GM12878 (cell line): ENCODE measurements around the gene APOE. TPM values are rescaled to one million over a fixed set of nuclear protein-coding genes. Genes with fewer than 3 reads are reported as not detected.
A peak's percentile ranks its signal among the peaks of the same experiment; 100 is the strongest.

Source experiments
- BRCA1 ChIP-seq: IDR thresholded peaks from 2 replicates; pipeline ENCODE4 v1.6.1; 2011; ENCODE audit warnings: low read depth, low read length, improper control_type of control experiment
- EP300 ChIP-seq, 2 experiments: fragments of 150-350 bp in 1 of 2; IDR thresholded peaks; 2 replicates each; pipeline ENCODE4 v1.6.1; 2011 to 2012; ENCODE audit warnings: low read depth in 2 of 2, low read length in 2 of 2, borderline replicate concordance in 1 of 2, improper control_type of control experiment in 1 of 2, inconsistent platforms in 1 of 2; ENCODE audit not compliant: control insufficient read depth in 1 of 2
- IKZF2 ChIP-seq, 2 experiments: fragments of 450-650 bp; IDR thresholded peaks; 2 replicates each; pipeline ENCODE4 v1.6.1; 2017; ENCODE audit warnings: mild to moderate bottlenecking in 2 of 2, moderate library complexity in 2 of 2
- JUND ChIP-seq: IDR thresholded peaks from 2 replicates; pipeline ENCODE4 v1.6.1; 2012; ENCODE audit warnings: low read depth, mild to moderate bottlenecking, low read length, improper control_type of control experiment, moderate library complexity
- MEF2B ChIP-seq: fragments of 450-650 bp; IDR thresholded peaks from 2 replicates; pipeline ENCODE4 v1.6.1; 2018; ENCODE audit warnings: mild to moderate bottlenecking, moderate library complexity; ENCODE audit not compliant: partially characterized antibody, poor library complexity, severe bottlenecking
- NFYA ChIP-seq: IDR thresholded peaks from 2 replicates; pipeline ENCODE4 v1.6.1; 2011; ENCODE audit warnings: low read depth, mild to moderate bottlenecking, low read length, improper control_type of control experiment, borderline replicate concordance
- POU2F2 ChIP-seq: IDR thresholded peaks from 3 replicates; pipeline ENCODE4 v1.6.1; 2011; ENCODE audit warnings: low read depth, mild to moderate bottlenecking, low read length, borderline replicate concordance
- SMARCA5 ChIP-seq: fragments of 450-650 bp; IDR thresholded peaks from 2 replicates; pipeline ENCODE4 v1.6.1; 2017; ENCODE audit warnings: mild to moderate bottlenecking
- SMC3 ChIP-seq: IDR thresholded peaks from 2 replicates; pipeline ENCODE4 v1.6.1; 2011; ENCODE audit warnings: low read length, improper control_type of control experiment, borderline replicate concordance
- SREBF1 ChIP-seq: IDR thresholded peaks from 2 replicates; pipeline ENCODE4 v1.6.1; 2012; ENCODE audit warnings: mild to moderate bottlenecking, low read length
- SREBF2 ChIP-seq: IDR thresholded peaks from 2 replicates; pipeline ENCODE4 v1.6.1; 2012; ENCODE audit warnings: mild to moderate bottlenecking, low read length
- WRNIP1 ChIP-seq: IDR thresholded peaks from 2 replicates; pipeline ENCODE4 v1.6.1; 2011; ENCODE audit warnings: low read depth, low read length, improper control_type of control experiment, borderline replicate concordance
- YY1 ChIP-seq: IDR thresholded peaks from 2 replicates; pipeline ENCODE4 v1.6.1; 2011; ENCODE audit warnings: low read depth, mild to moderate bottlenecking, low read length
- polyA plus RNA-seq, 11 experiments: library from polyadenylated mRNA; depleted of rRNA in 4 of 11; unstranded in 6 of 11; stranded (reverse) in 5 of 11; fragments of >200 nt; fragmentation: Nextera tagmentation in 4 of 11; fragmentation: Illumina TruSeq in 1 of 11; extraction: Ambion mirVana in 4 of 11; extraction: Trizol in 1 of 11; gene quantifications; 1 replicate in 1 of 11; 2 replicates in 10 of 11; pipeline versions ENCODE4 v1.2.1 to v1.2.3, GENCODE V29; 2011 to 2016; ENCODE audit warnings: inconsistent platforms in 2 of 11, missing spikeins in 2 of 11, low read depth in 1 of 11
- total RNA-seq, 4 experiments: library from RNA; depleted of rRNA in 3 of 4; stranded (reverse); fragments of >200 nt in 3 of 4; fragmentation: Illumina TruSeq in 1 of 4; extraction: Trizol in 1 of 4; gene quantifications; 2 replicates each; pipeline versions ENCODE4 v1.2.1 to v1.2.3, GENCODE V29; 2013 to 2021
- TF ChIP-seq, protein P1 (sequence below): IDR thresholded peaks from 2 replicates; pipeline ENCODE4 v1.6.1; 2012; ENCODE audit warnings: low read length, inconsistent platforms
- TF ChIP-seq, protein P2 (sequence below): fragments of 450-650 bp; IDR thresholded peaks from 2 replicates; pipeline ENCODE4 v1.6.1; 2017; ENCODE audit warnings: mild to moderate bottlenecking
- TF ChIP-seq, protein P3 (sequence below): fragments of 450-650 bp; formaldehyde crosslinking; IDR thresholded peaks from 2 replicates; pipeline ENCODE4 v1.4.0; 2020; ENCODE audit warnings: mild to moderate bottlenecking, moderate library complexity
- TF ChIP-seq, protein P4 (sequence below): IDR thresholded peaks from 2 replicates; pipeline ENCODE4 v1.6.1; 2012; ENCODE audit warnings: low read depth, low read length, improper control_type of control experiment
- TF ChIP-seq, protein P5 (sequence below): fragments of 450-650 bp; IDR thresholded peaks from 2 replicates; pipeline ENCODE4 v1.6.1; 2017; ENCODE audit warnings: borderline replicate concordance
- TF ChIP-seq, protein P6 (sequence below): IDR thresholded peaks from 2 replicates; pipeline ENCODE4 v1.6.1; 2011; ENCODE audit warnings: low read depth, mild to moderate bottlenecking, low read length, moderate library complexity, borderline replicate concordance; ENCODE audit errors: extremely low read depth

The APOE gene
- total and polyA plus RNA-seq, 10 of the 15 experiments (the other 5 are each of a cell fraction or from before 2014, with no cell fraction given), result 0.22 to 3.7 (median 0.44) TPM; not detected in 4

DNA sequence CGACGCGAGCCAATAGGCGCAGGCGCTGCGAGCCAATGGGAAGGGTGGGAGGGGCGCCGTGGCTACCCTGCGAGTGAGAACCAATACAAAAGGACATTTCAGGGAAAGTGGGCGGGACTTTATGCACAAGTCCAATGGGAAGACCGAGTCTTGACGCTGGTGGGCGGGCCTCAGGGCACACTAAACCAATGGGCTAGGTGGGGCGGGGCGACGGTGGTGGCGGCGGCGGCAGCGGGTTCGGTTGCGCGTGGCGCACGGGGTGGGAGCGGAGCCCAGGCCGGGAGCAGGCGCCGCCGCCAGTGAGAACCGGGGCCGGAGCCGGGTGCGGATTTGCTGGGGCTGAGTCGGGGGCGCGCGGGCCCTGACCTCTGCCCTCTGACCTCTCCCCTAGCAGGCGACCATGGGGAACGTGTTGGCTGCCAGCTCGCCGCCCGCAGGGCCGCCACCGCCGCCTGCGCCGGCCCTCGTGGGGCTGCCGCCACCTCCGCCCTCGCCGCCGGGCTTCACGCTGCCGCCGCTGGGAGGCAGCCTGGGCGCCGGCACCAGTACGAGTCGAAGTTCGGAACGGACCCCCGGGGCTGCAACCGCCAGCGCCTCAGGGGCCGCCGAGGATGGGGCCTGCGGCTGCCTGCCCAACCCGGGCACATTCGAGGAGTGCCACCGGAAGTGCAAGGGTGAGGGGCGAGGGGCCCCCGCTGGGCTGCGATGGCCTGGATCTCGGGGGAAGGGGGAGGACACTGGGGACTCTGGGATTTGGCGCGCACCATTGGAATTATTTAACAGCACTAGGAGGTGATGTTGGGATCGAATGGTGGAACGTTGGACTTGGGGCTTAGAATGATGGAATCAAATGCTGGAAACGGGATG is 14.3 kb upstream of the APOE start, which contains the start of gene TOMM40 (continued):
- TF ChIP-seq, protein P1, sequence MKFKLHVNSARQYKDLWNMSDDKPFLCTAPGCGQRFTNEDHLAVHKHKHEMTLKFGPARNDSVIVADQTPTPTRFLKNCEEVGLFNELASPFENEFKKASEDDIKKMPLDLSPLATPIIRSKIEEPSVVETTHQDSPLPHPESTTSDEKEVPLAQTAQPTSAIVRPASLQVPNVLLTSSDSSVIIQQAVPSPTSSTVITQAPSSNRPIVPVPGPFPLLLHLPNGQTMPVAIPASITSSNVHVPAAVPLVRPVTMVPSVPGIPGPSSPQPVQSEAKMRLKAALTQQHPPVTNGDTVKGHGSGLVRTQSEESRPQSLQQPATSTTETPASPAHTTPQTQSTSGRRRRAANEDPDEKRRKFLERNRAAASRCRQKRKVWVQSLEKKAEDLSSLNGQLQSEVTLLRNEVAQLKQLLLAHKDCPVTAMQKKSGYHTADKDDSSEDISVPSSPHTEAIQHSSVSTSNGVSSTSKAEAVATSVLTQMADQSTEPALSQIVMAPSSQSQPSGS, result no peak
- TF ChIP-seq JUND (no peak), EP300 (IDR thresholded peaks at IDR 0.05; ENCODE audit: borderline replicate concordance in 1 of 2, control insufficient read depth in 1 of 2, low read depth in 2 of 2, low read length in 2 of 2) (no peak), SMARCA5 (peak; percentile 71; the same call in 1 of the 2 replicates), SREBF1 (no peak; the same call in 1 of the 2 replicates), YY1 (peak; percentile 26; the same call in 1 of the 2 replicates), NFYA (no peak), POU2F2 (no peak), SREBF2 (no peak), IKZF2 (IDR thresholded peaks at IDR 0.05) (no peak), WRNIP1 (no peak), BRCA1 (no peak), MEF2B (no peak), SMC3 (no peak)
- TF ChIP-seq, protein P2, sequence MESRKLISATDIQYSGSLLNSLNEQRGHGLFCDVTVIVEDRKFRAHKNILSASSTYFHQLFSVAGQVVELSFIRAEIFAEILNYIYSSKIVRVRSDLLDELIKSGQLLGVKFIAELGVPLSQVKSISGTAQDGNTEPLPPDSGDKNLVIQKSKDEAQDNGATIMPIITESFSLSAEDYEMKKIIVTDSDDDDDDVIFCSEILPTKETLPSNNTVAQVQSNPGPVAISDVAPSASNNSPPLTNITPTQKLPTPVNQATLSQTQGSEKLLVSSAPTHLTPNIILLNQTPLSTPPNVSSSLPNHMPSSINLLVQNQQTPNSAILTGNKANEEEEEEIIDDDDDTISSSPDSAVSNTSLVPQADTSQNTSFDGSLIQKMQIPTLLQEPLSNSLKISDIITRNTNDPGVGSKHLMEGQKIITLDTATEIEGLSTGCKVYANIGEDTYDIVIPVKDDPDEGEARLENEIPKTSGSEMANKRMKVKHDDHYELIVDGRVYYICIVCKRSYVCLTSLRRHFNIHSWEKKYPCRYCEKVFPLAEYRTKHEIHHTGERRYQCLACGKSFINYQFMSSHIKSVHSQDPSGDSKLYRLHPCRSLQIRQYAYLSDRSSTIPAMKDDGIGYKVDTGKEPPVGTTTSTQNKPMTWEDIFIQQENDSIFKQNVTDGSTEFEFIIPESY, result no peak
- TF ChIP-seq, protein P3, sequence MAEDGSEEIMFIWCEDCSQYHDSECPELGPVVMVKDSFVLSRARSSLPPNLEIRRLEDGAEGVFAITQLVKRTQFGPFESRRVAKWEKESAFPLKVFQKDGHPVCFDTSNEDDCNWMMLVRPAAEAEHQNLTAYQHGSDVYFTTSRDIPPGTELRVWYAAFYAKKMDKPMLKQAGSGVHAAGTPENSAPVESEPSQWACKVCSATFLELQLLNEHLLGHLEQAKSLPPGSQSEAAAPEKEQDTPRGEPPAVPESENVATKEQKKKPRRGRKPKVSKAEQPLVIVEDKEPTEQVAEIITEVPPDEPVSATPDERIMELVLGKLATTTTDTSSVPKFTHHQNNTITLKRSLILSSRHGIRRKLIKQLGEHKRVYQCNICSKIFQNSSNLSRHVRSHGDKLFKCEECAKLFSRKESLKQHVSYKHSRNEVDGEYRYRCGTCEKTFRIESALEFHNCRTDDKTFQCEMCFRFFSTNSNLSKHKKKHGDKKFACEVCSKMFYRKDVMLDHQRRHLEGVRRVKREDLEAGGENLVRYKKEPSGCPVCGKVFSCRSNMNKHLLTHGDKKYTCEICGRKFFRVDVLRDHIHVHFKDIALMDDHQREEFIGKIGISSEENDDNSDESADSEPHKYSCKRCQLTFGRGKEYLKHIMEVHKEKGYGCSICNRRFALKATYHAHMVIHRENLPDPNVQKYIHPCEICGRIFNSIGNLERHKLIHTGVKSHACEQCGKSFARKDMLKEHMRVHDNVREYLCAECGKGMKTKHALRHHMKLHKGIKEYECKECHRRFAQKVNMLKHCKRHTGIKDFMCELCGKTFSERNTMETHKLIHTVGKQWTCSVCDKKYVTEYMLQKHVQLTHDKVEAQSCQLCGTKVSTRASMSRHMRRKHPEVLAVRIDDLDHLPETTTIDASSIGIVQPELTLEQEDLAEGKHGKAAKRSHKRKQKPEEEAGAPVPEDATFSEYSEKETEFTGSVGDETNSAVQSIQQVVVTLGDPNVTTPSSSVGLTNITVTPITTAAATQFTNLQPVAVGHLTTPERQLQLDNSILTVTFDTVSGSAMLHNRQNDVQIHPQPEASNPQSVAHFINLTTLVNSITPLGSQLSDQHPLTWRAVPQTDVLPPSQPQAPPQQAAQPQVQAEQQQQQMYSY (CRISPR knock-in tag), result no peak
- TF ChIP-seq, protein P4, sequence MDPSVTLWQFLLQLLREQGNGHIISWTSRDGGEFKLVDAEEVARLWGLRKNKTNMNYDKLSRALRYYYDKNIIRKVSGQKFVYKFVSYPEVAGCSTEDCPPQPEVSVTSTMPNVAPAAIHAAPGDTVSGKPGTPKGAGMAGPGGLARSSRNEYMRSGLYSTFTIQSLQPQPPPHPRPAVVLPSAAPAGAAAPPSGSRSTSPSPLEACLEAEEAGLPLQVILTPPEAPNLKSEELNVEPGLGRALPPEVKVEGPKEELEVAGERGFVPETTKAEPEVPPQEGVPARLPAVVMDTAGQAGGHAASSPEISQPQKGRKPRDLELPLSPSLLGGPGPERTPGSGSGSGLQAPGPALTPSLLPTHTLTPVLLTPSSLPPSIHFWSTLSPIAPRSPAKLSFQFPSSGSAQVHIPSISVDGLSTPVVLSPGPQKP, result no peak
- TF ChIP-seq, protein P5, sequence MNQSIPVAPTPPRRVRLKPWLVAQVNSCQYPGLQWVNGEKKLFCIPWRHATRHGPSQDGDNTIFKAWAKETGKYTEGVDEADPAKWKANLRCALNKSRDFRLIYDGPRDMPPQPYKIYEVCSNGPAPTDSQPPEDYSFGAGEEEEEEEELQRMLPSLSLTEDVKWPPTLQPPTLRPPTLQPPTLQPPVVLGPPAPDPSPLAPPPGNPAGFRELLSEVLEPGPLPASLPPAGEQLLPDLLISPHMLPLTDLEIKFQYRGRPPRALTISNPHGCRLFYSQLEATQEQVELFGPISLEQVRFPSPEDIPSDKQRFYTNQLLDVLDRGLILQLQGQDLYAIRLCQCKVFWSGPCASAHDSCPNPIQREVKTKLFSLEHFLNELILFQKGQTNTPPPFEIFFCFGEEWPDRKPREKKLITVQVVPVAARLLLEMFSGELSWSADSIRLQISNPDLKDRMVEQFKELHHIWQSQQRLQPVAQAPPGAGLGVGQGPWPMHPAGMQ, result no peak
- TF ChIP-seq, protein P6, sequence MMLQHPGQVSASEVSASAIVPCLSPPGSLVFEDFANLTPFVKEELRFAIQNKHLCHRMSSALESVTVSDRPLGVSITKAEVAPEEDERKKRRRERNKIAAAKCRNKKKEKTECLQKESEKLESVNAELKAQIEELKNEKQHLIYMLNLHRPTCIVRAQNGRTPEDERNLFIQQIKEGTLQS, result no peak
